NCI-H510A treated with DMSO at 0.1 percent for 48 hours (cell line): ENCODE results near the gene GTPBP1.

Experiments used
- DNase-seq: peaks from one replicate; lab custom pipeline; 2025; lab: John Stamatoyannopoulos, UW

The GTPBP1 gene

DNA sequence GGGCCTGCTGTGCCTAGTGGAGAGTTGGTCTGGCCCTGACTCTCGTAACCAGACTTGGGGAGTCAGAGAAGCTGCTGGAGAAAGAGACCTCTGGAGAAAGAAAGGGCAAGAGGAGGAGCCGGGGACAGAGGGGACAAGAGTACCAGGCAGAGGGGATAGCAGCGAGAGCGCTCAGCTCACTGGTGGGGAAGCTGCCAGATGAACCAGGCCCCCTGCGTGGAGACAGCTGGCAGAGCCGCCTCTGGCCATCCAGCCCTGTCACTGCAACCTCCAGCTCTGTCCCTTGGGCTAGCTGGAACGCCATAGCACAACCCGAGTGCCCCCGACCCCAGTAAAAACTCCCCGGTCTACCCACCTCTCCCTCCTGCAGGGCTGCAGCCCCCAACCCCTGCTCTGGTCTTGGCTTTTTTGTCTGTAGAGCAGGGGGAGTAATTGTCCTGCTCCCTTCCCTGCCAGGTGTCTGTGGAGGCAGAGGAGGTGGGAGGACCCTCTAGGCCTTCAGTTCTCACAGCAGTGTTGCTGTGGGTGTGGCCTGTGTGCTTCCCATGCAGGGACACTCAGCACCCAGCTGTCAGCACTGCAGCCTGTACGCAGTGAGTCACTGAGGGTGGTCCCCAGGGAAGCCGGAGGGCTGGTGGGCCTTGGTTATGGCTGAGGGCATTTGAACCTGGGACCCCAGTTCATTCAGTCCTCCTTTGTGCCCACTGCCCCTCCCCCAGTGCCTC, 54.9 kb downstream of the GTPBP1 start:
- DNase-seq = peak; percentile 44

GRCh38 chr22:38761202-38762162, 55.7 kb downstream of the GTPBP1 start:
- peak; percentile 14 for DNase-seq

DNA sequence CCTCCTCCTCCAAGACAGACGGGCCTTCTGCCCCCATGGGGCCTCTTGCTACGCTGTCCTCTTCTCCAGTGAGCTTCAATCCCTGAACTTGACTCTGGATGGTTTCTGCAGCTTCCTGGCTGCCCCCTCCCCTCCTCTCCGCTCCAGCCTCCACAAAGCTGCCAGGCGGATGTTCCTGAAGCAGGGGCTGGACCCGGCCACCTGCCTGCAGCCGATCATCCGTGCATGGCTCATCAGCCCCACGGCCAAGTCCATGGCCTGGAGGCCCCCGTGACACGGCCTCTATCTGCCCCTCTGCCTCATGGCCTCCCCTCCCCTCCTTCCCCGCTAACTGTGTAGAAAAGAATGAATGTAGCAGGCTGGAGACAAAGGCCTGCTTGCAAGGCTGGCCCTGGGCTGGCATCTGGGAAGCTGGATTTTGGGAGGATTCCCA, 56.8 kb downstream of the GTPBP1 start:
- no peak for DNase-seq

DNA sequence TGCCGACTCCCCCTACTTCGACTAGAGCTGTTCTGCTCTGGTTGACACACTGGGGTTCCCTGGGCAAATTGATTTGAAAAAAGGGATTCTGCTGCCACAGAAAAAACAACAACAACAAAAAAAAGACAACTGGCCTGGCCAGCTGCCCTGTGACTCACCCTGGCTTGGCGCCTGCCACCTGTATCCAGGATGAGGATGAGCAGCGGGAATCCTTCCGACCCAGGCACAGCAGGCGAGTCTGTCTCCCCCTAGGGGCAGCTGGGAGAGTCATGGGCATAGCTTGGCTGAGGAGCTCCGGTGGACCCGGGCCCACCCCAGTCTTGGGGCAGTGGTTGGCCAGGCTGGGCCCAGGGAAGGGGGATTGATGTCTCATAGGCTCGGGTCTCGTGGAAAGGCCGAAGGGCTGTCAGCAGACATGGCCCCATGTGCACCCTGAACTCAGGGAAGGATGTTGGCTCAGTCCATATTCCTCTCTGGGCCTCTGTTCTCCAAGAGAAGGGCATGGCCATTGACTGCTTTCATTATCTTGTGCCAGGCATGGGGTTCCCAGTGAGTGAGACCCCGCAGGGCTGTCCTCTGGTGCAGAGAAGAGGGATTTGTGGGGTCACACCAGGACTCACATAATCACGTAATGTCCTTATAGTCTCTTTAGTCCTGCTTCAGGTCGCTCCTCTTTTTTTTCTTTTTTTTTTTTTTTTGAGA, 60.5 kb downstream of the GTPBP1 start:
- DNase-seq = peak; percentile 55

DNA sequence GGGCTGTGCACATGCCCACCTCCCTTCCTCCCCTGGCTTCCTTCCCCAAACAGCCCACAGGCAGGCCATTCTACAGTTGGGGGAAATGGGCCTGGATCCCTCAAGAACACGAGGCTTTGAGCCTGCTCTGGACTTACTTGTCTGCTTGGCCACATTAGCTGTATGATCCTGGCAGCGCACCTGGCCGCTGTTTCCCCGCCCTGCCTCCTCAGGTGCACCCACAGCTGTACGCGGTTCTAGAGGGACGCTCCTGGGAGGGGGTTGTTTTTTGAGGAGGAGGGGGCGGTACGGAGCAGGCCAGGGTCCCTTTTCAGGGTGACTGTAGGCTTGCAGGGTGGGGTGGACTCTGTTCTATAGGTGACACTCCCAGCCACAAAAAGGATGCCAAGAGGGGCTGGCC, 61.6 kb downstream of the GTPBP1 start:
- no peak for DNase-seq

DNA sequence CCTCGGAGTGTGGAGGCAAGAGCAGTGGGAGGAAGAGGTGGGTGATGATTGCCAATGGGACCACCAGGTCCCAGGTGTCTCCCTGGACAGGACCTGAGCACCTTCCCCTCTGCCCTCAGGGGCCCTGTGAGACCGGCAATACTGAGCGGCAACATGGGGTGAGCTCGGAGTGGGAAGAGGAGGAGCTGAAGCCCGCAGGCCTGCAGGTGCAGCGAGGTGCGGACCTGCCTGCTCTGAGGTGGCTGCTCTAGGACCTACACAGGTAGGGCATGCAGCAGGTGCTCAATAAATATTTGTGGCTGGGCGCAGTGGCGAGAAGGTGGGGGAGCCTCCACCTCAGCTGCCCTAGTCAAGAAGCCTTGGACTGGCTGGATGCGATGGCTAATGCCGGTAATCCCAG, 62.3 kb downstream of the GTPBP1 start:
- DNase-seq = no peak

- no peak for DNase-seq
Observed at GRCh38 chr22:38770257-38770949, 64.7 kb downstream of the GTPBP1 start.

DNA sequence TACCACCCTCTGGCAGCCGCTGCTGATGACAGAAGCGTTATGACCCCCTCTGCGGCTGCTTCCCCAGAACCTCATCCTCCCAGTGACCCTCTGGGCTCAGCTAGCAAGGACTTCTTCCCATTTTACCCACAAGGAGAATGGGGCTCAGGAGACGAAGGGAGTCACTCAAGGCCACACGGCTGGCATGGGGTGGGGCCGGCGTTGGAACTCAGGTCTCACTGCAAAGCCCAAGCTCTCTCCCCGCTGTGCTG, 66.8 kb downstream of the GTPBP1 start:
- no peak for DNase-seq

- DNase-seq = no peak
Observed at GRCh38 chr22:38773363-38773946, 67.7 kb downstream of the GTPBP1 start.

DNA sequence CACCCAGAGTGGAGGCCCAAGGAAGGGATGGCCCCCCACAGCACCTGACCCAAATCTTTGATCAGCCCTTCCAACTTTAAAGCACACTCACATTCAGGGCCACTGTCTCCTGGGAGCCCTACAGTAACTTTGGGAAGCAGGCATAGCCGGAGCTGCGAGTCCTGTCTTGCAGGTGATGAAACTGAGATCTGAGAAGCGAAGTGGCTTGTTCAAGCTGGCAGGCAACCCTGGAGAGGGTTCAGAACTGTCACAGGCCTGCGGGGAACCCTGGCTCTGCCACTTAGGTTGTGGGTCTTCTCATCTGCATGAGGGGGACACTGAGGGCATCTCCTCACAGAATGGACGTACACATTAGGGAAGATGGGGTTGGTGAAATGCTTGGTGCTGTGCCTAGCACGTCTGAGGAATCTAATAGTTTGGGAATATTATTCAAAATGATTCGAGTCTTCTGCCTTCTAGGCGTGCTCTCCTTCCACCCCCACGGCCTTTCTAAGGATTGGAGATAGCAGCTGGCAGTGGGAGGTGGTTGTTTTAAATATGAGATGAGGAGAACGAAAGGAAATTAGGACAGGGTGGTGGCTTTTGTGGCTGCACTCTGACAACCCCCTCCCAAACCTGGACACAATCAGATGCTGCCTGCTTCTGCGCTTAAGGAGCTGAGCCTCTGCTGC, 68.9 kb downstream of the GTPBP1 start:
- DNase-seq = no peak

DNA sequence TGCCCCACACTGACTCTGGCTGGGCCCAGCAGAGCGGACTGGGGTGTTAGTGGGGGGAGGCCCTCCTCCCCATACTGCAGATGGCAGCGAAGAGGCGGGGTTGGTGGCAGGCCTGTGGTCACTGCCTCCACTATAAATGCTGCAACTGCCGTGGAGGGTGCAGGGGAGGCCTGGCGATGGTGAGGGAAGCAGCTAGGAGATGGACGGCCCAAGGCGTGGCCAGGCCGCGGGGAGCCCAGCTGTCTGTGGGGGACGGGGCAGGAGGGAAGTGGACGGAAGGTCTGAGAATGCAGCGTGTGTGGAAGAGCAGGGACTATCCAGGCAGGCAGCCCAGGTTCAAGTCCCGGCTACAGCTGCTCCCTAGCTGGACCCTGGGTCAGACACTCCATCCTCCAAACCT, 69.9 kb downstream of the GTPBP1 start:
- DNase-seq = no peak

DNA sequence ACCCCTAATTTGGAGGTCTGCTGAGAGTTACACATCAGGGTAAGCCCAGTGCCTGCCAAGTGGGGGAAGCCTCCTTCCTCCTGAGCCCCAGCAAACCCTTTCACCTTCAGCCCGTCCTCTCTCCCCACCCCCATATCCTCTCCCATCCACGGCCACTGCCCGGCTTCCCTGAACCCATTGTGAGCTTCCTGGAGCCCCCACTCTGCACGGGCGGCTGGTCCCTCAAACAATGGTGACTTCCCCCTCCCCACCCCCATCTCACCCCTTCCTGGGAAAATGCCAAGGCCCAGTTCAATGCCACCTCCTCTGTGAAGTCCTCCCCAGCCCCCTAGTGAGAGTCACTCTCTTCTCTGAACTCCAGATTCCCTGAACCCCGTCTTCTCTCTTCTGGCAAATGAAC, 70.3 kb downstream of the GTPBP1 start:
- no peak for DNase-seq

- DNase-seq = no peak
Observed at GRCh38 chr22:38777087-38777671, 71.4 kb downstream of the GTPBP1 start.

- DNase-seq = no peak
Observed at GRCh38 chr22:38781033-38781432, 75.3 kb downstream of the GTPBP1 start.

DNA sequence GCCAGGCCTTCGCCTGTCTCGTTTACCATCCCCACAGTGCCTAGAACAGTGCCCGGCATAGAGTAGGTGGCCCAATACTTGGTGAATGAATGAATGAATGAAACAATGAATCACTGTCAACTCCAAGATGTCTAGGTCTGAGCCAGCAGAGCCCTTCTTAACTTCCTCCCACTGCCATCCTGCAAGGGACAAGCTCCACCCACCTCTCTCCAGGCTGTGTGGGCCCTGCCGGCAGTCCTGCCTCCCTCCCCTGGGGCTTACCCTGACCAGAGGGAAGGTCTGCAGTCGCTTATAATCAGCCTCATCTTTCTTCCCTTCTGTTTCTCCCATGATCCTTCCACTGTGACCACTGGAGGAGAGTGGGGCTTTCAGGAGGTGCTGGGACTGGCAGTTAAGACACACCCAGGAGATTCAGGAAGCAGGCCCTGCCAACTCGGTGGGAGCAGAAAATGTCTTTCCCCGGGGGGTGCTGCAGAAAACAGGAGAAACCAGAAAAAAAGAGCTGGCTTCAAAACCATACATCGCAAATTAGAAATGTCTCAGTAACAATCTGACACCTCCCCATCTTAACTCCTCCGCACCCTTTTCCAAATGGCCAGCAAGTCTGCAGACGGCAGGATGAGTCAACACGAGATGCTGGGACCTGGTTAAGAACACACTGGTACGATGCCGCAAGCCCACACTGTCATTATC, 76.8 kb downstream of the GTPBP1 start:
- no peak for DNase-seq
